Activated T-cell treated with anti-CD3 and anti-CD28 coated beads, Interleukin-2, amount 50 U/mL, for 72 hours (primary cell): Measurements from ENCODE around the gene OPALIN. TPM values are rescaled to one million over a fixed set of nuclear protein-coding genes. Genes with fewer than 3 reads are reported as not detected.

Experiments
- ATAC-seq, 2 donors: fragments of 150-1000 bp; cut with Tn5 transposase; replicated peaks in 1 of 2; 2 replicates each; pipeline ENCODE4 v1.10.0; 2021; ENCODE audit warnings: moderate library complexity in 2 of 2, mild to moderate bottlenecking in 1 of 2
- DNase-seq, 2 donors: peaks; one replicate each; pipeline ENCODE4 v3.0.0; 2021 to 2022; ENCODE audit warnings: mixed read lengths in 1 of 2
- H3K27ac Mint-ChIP-seq: one replicate; pipeline ENCODE4 v1.8.0; 2022; ENCODE audit warnings: mild to moderate bottlenecking, moderate library complexity, mixed read lengths
- H3K27me3 Mint-ChIP-seq: one replicate; pipeline ENCODE4 v1.8.0; 2022; ENCODE audit warnings: low read depth, mixed read lengths
- H3K36me3 Mint-ChIP-seq, 2 donors: one replicate each; pipeline ENCODE4 v1.8.0; 2022; ENCODE audit warnings: mixed read lengths in 2 of 2, mild to moderate bottlenecking in 1 of 2; ENCODE audit not compliant: insufficient read depth in 2 of 2
- H3K4me1 Mint-ChIP-seq: one replicate; pipeline ENCODE4 v1.8.0; 2022; ENCODE audit warnings: low read depth, mixed read lengths
- H3K4me3 Mint-ChIP-seq, 2 donors: one replicate each; pipeline ENCODE4 v1.8.0; 2022; ENCODE audit warnings: mild to moderate bottlenecking in 2 of 2, mixed read lengths in 2 of 2, moderate library complexity in 2 of 2
- H3K9me3 Mint-ChIP-seq, 2 donors: one replicate each; pipeline ENCODE4 v1.8.0; 2022; ENCODE audit warnings: mixed read lengths in 2 of 2
- total RNA-seq, 2 donors: library from RNA; stranded (reverse); gene quantifications; one replicate each; pipeline ENCODE4 v1.2.3, GENCODE V29; 2022

Gene OPALIN
- total RNA-seq, 2 donors from 2014 or later = not detected

GRCh38 chr10:96387161-96387560 lies 28.4 kb upstream of the OPALIN start:
- ATAC-seq (no peak), DNase-seq (no peak)
- no peaks in the 10 kb centered on the region for H3K9me3 Mint-ChIP-seq
- no peaks in the 10 kb centered on the region for H3K36me3 Mint-ChIP-seq
- H3K27me3 Mint-ChIP-seq = no peaks in the 10 kb centered on the region
- no peak overlapping the region for H3K4me3 Mint-ChIP-seq
- no peak overlapping the region for H3K27ac Mint-ChIP-seq
- no peaks in the 10 kb centered on the region for H3K4me1 Mint-ChIP-seq

- no peak for ATAC-seq
- Mint-ChIP-seq H3K4me1 (no peaks in the 10 kb centered on the region), H3K4me3 (no peak overlapping the region), H3K36me3 (no peaks in the 10 kb centered on the region), H3K9me3 (no peaks in the 10 kb centered on the region), H3K27ac (no peak overlapping the region), H3K27me3 (no peaks in the 10 kb centered on the region)
- no peak for DNase-seq
Observed at GRCh38 chr10:96384506-96384905, 25.7 kb upstream of the OPALIN start.

- H3K9me3 Mint-ChIP-seq = no peaks in the 10 kb centered on the region
- H3K27me3 Mint-ChIP-seq = no peaks in the 10 kb centered on the region
- no peaks in the 10 kb centered on the region for H3K36me3 Mint-ChIP-seq
- no peak overlapping the region for H3K4me3 Mint-ChIP-seq
- no peak overlapping the region for H3K27ac Mint-ChIP-seq
- DNase-seq = no peak
- peaks cover under 1% of the 10 kb centered on the region for H3K4me1 Mint-ChIP-seq
- no peak for ATAC-seq
Observed at GRCh38 chr10:96380821-96381220, 22.0 kb upstream of the OPALIN start.

GRCh38 chr10:96379758-96380157 lies 21.0 kb upstream of the OPALIN start:
- no peaks in the 10 kb centered on the region for H3K9me3 Mint-ChIP-seq
- peaks cover 5% of the 10 kb centered on the region for H3K4me1 Mint-ChIP-seq
- no peaks in the 10 kb centered on the region for H3K27me3 Mint-ChIP-seq
- H3K27ac Mint-ChIP-seq = no peak overlapping the region
- ATAC-seq (no peak), DNase-seq (no peak)
- H3K4me3 Mint-ChIP-seq = no peak overlapping the region
- H3K36me3 Mint-ChIP-seq = no peaks in the 10 kb centered on the region

GRCh38 chr10:96378741-96379140 lies 19.9 kb upstream of the OPALIN start:
- Mint-ChIP-seq H3K27me3 (peaks cover 5% of the 10 kb centered on the region), H3K27ac (no peak overlapping the region)

GRCh38 chr10:96377816-96378294 lies 19.1 kb upstream of the OPALIN start:
- Mint-ChIP-seq H3K9me3 (no peaks in the 10 kb centered on the region), H3K4me1 (peaks cover 5% of the 10 kb centered on the region), H3K36me3 (no peaks in the 10 kb centered on the region), H3K27ac (no peak overlapping the region), H3K27me3 (peaks cover 11% of the 10 kb centered on the region), H3K4me3 (no peak overlapping the region)
- ATAC-seq (no peak), DNase-seq (no peak)

More at GRCh38 chr10:96378741-96379140, 19.9 kb upstream of the OPALIN start:
- H3K36me3 Mint-ChIP-seq = no peaks in the 10 kb centered on the region
- ATAC-seq (no peak), DNase-seq (no peak)
- H3K9me3 Mint-ChIP-seq = no peaks in the 10 kb centered on the region
- no peak overlapping the region for H3K4me3 Mint-ChIP-seq
- H3K4me1 Mint-ChIP-seq = peaks cover 5% of the 10 kb centered on the region

GRCh38 chr10:96376483-96376882 lies 17.7 kb upstream of the OPALIN start:
- Mint-ChIP-seq H3K9me3 (no peaks in the 10 kb centered on the region), H3K4me1 (peaks cover 5% of the 10 kb centered on the region), H3K36me3 (no peaks in the 10 kb centered on the region), H3K27me3 (peaks cover 11% of the 10 kb centered on the region), H3K27ac (no peak overlapping the region), H3K4me3 (no peak overlapping the region)
- ATAC-seq (no peak), DNase-seq (peak; percentile 7)

- no peaks in the 10 kb centered on the region for H3K9me3 Mint-ChIP-seq
- peak overlapping the region; percentile 68 to 75 for H3K4me3 Mint-ChIP-seq
- H3K36me3 Mint-ChIP-seq = no peaks in the 10 kb centered on the region
- peak; percentile 81 for DNase-seq
- H3K27ac Mint-ChIP-seq = no peak overlapping the region
- H3K27me3 Mint-ChIP-seq = peaks cover 11% of the 10 kb centered on the region
- ATAC-seq = peak; percentile 81 to 85
- peaks cover 5% of the 10 kb centered on the region for H3K4me1 Mint-ChIP-seq
Observed at GRCh38 chr10:96374985-96375830, 16.4 kb upstream of the OPALIN start.

GRCh38 chr10:96374639-96374984 lies 15.8 kb upstream of the OPALIN start:
- H3K27ac Mint-ChIP-seq = no peak overlapping the region
- no peaks in the 10 kb centered on the region for H3K36me3 Mint-ChIP-seq
- H3K9me3 Mint-ChIP-seq = no peaks in the 10 kb centered on the region
- DNase-seq (no peak), ATAC-seq (no peak)
- peak overlapping the region; percentile 68 to 75 for H3K4me3 Mint-ChIP-seq
- H3K4me1 Mint-ChIP-seq = peaks cover 5% of the 10 kb centered on the region
- peaks cover 11% of the 10 kb centered on the region for H3K27me3 Mint-ChIP-seq

GRCh38 chr10:96374004-96374403 lies 15.2 kb upstream of the OPALIN start:
- no peaks in the 10 kb centered on the region for H3K36me3 Mint-ChIP-seq
- no peak for ATAC-seq
- peak overlapping the region; percentile 23 to 49 for H3K4me3 Mint-ChIP-seq
- peaks cover 11% of the 10 kb centered on the region for H3K27me3 Mint-ChIP-seq
- H3K27ac Mint-ChIP-seq = no peak overlapping the region
- H3K4me1 Mint-ChIP-seq = peaks cover 5% of the 10 kb centered on the region
- DNase-seq = no peak
- H3K9me3 Mint-ChIP-seq = no peaks in the 10 kb centered on the region

- ATAC-seq (no peak), DNase-seq (no peak)
- H3K27ac Mint-ChIP-seq = no peak overlapping the region
- peaks cover 11% of the 10 kb centered on the region for H3K27me3 Mint-ChIP-seq
- H3K4me3 Mint-ChIP-seq = no peak overlapping the region
- H3K36me3 Mint-ChIP-seq = no peaks in the 10 kb centered on the region
- H3K9me3 Mint-ChIP-seq = no peaks in the 10 kb centered on the region
- H3K4me1 Mint-ChIP-seq = peaks cover 5% of the 10 kb centered on the region
Observed at GRCh38 chr10:96371356-96371755, 12.6 kb upstream of the OPALIN start.

GRCh38 chr10:96370584-96371157 lies 11.9 kb upstream of the OPALIN start:
- no peaks in the 10 kb centered on the region for H3K9me3 Mint-ChIP-seq

GRCh38 chr10:96369890-96370583 lies 11.2 kb upstream of the OPALIN start:
- DNase-seq = no peak
- Mint-ChIP-seq H3K4me3 (no peak overlapping the region), H3K4me1 (no peaks in the 10 kb centered on the region), H3K27ac (no peak overlapping the region), H3K36me3 (no peaks in the 10 kb centered on the region), H3K27me3 (peaks cover 11% of the 10 kb centered on the region), H3K9me3 (no peaks in the 10 kb centered on the region)
- no peak for ATAC-seq

More at GRCh38 chr10:96370584-96371157, 11.9 kb upstream of the OPALIN start:
- no peak overlapping the region for H3K4me3 Mint-ChIP-seq
- peaks cover 11% of the 10 kb centered on the region for H3K27me3 Mint-ChIP-seq
- no peak overlapping the region for H3K27ac Mint-ChIP-seq
- peaks cover 3% of the 10 kb centered on the region for H3K4me1 Mint-ChIP-seq
- H3K36me3 Mint-ChIP-seq = no peaks in the 10 kb centered on the region
- DNase-seq (peak; percentile 44 to 63), ATAC-seq (peak; percentile 43 to 72)
